ENCODE data around the gene ACTN1.

ACTN1 gene

DNA sequence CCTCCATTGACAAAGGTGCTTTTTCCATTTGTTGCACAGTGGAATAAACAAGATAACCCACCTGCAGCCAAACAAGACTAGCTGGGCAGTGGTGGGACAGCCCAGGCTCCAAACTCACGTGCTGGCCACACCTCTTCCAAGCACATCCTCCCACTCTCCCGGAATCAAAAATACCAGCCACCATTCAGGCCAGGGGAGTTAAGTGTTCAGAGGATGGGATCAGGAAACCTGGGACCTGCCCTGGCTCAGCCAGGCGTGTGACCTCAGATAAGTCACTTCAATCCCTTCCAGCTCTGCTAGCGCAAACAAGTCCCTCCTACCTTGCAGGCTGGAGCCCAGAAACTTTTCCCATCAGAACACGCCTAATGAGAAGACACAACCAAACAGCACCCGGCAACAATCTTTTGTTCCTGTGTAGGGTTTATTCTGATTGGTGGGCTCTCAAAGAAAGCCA, 43.3 kb downstream of the ACTN1 start:
- Histone ChIP-seq H3K9me3 (ENCODE audit: insufficient read depth, low read length) (no peaks in the 10 kb centered on the region), H4K20me1 (ENCODE audit: insufficient read depth, low read length) (no peaks in the 10 kb centered on the region), H3K4me2 (ENCODE audit: low read length) (no peak overlapping the region), H3K36me3 (replicated peaks; ENCODE audit: low read depth, low read length) (no peaks in the 10 kb centered on the region), H3K79me2 (ENCODE audit: low read length) (no peaks in the 10 kb centered on the region), H2AFZ (ENCODE audit: low read depth, low read length) (no peak overlapping the region), H3K4me3 (ENCODE audit: low read length) (no peak overlapping the region), H3K27ac (ENCODE audit: low read length) (no peak overlapping the region), H3K4me1 (ENCODE audit: low read length) (peaks cover 12% of the 10 kb centered on the region), H3K27me3 (ENCODE audit: low read depth, low read length) (peaks cover 2% of the 10 kb centered on the region; the same call in 1 of the 2 replicates), H3K9ac (ENCODE audit: low read length) (no peak overlapping the region)
- TF ChIP-seq, protein P1, sequence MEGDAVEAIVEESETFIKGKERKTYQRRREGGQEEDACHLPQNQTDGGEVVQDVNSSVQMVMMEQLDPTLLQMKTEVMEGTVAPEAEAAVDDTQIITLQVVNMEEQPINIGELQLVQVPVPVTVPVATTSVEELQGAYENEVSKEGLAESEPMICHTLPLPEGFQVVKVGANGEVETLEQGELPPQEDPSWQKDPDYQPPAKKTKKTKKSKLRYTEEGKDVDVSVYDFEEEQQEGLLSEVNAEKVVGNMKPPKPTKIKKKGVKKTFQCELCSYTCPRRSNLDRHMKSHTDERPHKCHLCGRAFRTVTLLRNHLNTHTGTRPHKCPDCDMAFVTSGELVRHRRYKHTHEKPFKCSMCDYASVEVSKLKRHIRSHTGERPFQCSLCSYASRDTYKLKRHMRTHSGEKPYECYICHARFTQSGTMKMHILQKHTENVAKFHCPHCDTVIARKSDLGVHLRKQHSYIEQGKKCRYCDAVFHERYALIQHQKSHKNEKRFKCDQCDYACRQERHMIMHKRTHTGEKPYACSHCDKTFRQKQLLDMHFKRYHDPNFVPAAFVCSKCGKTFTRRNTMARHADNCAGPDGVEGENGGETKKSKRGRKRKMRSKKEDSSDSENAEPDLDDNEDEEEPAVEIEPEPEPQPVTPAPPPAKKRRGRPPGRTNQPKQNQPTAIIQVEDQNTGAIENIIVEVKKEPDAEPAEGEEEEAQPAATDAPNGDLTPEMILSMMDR (IDR thresholded peaks at IDR 0.05; ENCODE audit: low read depth, low read length): no peak
- no peak for TF ChIP-seq EZH2phosphoT487 (IDR thresholded peaks at IDR 0.05; ENCODE audit: low read depth)

DNA sequence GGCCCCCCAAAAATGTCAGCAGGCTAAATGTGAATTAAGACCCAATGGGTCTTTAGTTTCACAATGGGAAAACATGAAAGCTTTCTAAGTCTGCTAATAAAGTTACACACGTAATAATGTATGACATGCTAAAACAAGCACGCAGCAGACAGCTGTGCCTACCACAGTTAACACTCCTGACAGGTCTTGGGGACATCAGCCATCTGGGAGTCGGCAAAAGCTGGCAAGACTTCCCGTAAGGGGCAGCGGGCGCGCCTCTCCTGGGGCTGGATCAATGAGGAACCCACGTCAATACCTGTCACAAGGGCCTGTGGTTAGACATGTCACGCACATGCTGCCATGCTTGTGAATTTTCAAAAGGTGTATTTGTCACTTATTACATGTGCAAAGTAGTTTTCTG, 45.0 kb downstream of the ACTN1 start:
- H3K9me3 ChIP-seq (ENCODE audit: insufficient read depth, low read length): no peaks in the 10 kb centered on the region
- no peak overlapping the region for H3K4me3 ChIP-seq (ENCODE audit: low read length)
- H2AFZ ChIP-seq (ENCODE audit: low read depth, low read length): no peak overlapping the region
- no peak overlapping the region for H3K9ac ChIP-seq (ENCODE audit: low read length)
- no peaks in the 10 kb centered on the region for H4K20me1 ChIP-seq (ENCODE audit: insufficient read depth, low read length)
- peaks cover 12% of the 10 kb centered on the region for H3K4me1 ChIP-seq (ENCODE audit: low read length)
- H3K4me2 ChIP-seq (ENCODE audit: low read length): no peak overlapping the region
- TF ChIP-seq, protein P1 (IDR thresholded peaks at IDR 0.05; ENCODE audit: low read depth, low read length): no peak
- TF ChIP-seq EZH2phosphoT487 (IDR thresholded peaks at IDR 0.05; ENCODE audit: low read depth): no peak
- H3K79me2 ChIP-seq (ENCODE audit: low read length): no peaks in the 10 kb centered on the region
- peaks cover 2% of the 10 kb centered on the region; the same call in 1 of the 2 replicates for H3K27me3 ChIP-seq (ENCODE audit: low read depth, low read length)
- no peak overlapping the region for H3K27ac ChIP-seq (ENCODE audit: low read length)
- no peaks in the 10 kb centered on the region for H3K36me3 ChIP-seq (replicated peaks; ENCODE audit: low read depth, low read length)

DNA sequence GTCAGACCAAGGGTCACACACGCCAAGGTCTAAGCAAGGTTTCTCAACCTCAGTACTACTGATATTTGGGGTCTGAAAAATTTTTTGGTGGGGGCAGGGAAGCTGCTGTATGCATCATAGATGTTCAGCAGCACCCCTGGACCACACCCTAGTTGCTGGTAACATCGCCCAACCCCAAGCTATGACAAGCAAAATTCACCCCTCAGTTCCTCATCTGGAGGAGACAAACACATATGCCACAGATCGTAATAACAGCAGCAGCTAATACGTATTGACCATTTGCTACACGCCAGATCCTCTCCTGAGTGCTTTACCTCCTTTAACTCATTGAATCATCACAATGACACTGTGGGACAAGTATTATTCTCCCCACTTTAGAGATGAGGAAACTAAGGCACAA, 46.4 kb downstream of the ACTN1 start:
- Histone ChIP-seq H3K27ac (ENCODE audit: low read length) (no peak overlapping the region), H3K9me3 (ENCODE audit: insufficient read depth, low read length) (no peaks in the 10 kb centered on the region), H3K4me2 (ENCODE audit: low read length) (no peak overlapping the region), H4K20me1 (ENCODE audit: insufficient read depth, low read length) (no peaks in the 10 kb centered on the region), H3K4me3 (ENCODE audit: low read length) (no peak overlapping the region), H3K79me2 (ENCODE audit: low read length) (no peaks in the 10 kb centered on the region), H3K36me3 (replicated peaks; ENCODE audit: low read depth, low read length) (no peaks in the 10 kb centered on the region), H3K27me3 (ENCODE audit: low read depth, low read length) (peaks cover 2% of the 10 kb centered on the region; the same call in 1 of the 2 replicates), H3K4me1 (ENCODE audit: low read length) (peaks cover 7% of the 10 kb centered on the region), H3K9ac (ENCODE audit: low read length) (no peak overlapping the region), H2AFZ (ENCODE audit: low read depth, low read length) (no peak overlapping the region)
- TF ChIP-seq EZH2phosphoT487 (IDR thresholded peaks at IDR 0.05; ENCODE audit: low read depth): no peak
- TF ChIP-seq, protein P1 (IDR thresholded peaks at IDR 0.05; ENCODE audit: low read depth, low read length): no peak

DNA sequence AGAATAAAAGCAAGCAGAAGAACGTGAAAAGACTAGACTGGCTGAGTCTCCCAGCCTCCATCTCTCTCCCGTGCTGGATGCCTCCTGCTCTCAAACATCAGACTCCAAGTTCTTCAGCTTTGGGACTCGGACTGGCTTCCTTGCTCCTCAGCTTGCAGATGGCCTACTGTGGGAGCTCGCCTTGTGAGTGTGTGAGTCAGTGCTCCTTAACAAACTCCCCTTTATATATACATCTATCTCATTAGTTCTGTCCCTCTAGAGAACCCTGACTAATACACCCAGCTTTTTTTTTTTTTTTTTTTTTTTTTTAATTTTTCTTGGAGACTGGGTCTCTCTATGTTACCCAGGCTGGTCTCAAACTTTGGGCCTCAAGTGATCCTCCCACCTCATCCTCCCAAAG, 46.9 kb downstream of the ACTN1 start:
- H3K36me3 ChIP-seq (replicated peaks; ENCODE audit: low read depth, low read length): no peaks in the 10 kb centered on the region
- H3K27me3 ChIP-seq (ENCODE audit: low read depth, low read length): peaks cover 2% of the 10 kb centered on the region; the same call in 1 of the 2 replicates
- no peaks in the 10 kb centered on the region for H3K79me2 ChIP-seq (ENCODE audit: low read length)
- no peak overlapping the region for H3K4me2 ChIP-seq (ENCODE audit: low read length)
- H3K9ac ChIP-seq (ENCODE audit: low read length): no peak overlapping the region
- no peak overlapping the region for H3K27ac ChIP-seq (ENCODE audit: low read length)
- no peak overlapping the region for H3K4me3 ChIP-seq (ENCODE audit: low read length)
- no peak overlapping the region for H2AFZ ChIP-seq (ENCODE audit: low read depth, low read length)
- H4K20me1 ChIP-seq (ENCODE audit: insufficient read depth, low read length): no peaks in the 10 kb centered on the region
- TF ChIP-seq, protein P1 (IDR thresholded peaks at IDR 0.05; ENCODE audit: low read depth, low read length): no peak
- TF ChIP-seq EZH2phosphoT487 (IDR thresholded peaks at IDR 0.05; ENCODE audit: low read depth): no peak
- peaks cover 7% of the 10 kb centered on the region for H3K4me1 ChIP-seq (ENCODE audit: low read length)
- H3K9me3 ChIP-seq (ENCODE audit: insufficient read depth, low read length): no peaks in the 10 kb centered on the region
